Measurements from ENCODE around the gene DPEP3.

The DPEP3 gene

DNA sequence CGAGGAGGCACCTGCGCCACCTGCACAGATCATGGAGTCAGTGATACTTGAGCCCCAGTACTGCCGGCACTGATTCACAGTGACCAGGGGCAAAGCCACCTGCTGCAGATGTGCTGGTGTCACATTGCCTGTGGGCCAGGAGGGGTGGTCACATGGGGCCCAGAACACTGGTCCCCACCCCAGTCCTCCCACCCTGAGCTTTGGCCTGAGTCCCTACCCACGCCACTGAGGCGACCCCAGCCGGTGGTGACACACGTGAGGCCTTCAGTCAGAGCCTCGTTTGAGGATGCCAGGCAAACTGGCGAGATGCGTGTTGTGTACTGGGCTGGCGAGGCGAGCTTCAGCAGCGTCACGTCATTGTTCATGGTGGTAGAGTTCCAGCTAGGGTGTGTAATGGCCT lies 50.1 kb downstream of the DPEP3 start:
- Histone ChIP-seq H3K9me3 (ENCODE audit: control insufficient read depth, insufficient read depth, low read length) (no peaks in the 10 kb centered on the region), H3K36me3 (ENCODE audit: control insufficient read depth, insufficient read depth, low read length) (peaks cover 4% of the 10 kb centered on the region; the same call in 1 of the 2 replicates), H3K27me3 (ENCODE audit: control insufficient read depth, insufficient read depth, low read length) (no peaks in the 10 kb centered on the region), H3K4me3 (ENCODE audit: low read length) (no peak overlapping the region), H3K4me1 (ENCODE audit: control insufficient read depth, insufficient read depth, low read length) (peaks cover 3% of the 10 kb centered on the region), H3K27ac (ENCODE audit: low read length) (no peak overlapping the region)
- DNase-seq (ENCODE audit: low read depth, low spot score), result no peak
- no CpG with 5 or more reads among the region's 14 CpGs for WGBS (ENCODE audit: insufficient coverage, insufficient read length)

DNA sequence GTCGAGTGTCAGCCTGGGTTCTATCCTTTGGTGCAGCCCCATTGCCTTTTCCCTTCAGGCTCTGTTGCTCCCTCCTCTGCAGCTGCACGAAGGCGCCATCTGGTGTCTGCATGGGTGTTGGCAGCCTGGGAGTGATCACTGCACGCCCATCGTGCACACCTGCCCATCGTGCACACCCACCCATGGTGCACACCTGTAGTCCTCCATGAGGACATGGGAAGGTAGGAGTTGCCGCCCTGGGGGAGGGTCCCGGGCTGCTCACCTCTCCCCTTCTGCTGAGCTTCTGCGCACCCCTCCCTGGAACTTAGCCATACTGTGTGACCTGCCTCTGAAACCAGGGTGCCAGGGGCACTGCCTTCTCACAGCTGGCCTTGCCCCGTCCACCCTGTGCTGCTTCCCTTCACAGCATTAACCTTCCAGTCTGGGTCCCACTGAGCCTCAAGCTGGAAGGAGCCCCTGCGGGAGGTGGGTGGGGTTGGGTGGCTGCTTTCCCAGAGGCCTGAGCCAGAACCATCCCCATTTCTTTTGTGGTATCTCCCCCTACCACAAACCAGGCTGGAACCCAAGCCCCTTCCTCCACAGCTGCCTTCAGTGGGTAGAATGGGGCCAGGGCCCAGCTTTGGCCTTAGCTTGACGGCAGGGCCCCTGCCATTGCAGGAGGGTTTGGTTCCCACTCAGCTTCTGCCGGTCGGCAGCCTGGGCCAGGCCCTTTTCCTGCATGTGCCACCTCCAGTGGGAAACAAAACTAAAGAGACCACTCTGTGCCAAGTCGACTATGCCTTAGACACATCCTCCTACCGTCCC lies 51.5 kb downstream of the DPEP3 start:
- DNase-seq (ENCODE audit: low read depth, low spot score), result no peak
- Histone ChIP-seq H3K27me3 (ENCODE audit: control insufficient read depth, insufficient read depth, low read length) (no peaks in the 10 kb centered on the region), H3K36me3 (ENCODE audit: control insufficient read depth, insufficient read depth, low read length) (peaks cover 4% of the 10 kb centered on the region; the same call in 1 of the 2 replicates), H3K4me1 (ENCODE audit: control insufficient read depth, insufficient read depth, low read length) (no peaks in the 10 kb centered on the region; the same call in 1 of the 2 replicates), H3K4me3 (ENCODE audit: low read length) (no peak overlapping the region), H3K9me3 (ENCODE audit: control insufficient read depth, insufficient read depth, low read length) (no peaks in the 10 kb centered on the region), H3K27ac (ENCODE audit: low read length) (no peak overlapping the region)
- no CpG with 5 or more reads among the region's 16 CpGs for WGBS (ENCODE audit: insufficient coverage, insufficient read length)

GRCh38 chr16:67928147-67928546 lies 52.2 kb downstream of the DPEP3 start:
- H3K27me3 ChIP-seq (ENCODE audit: control insufficient read depth, insufficient read depth, low read length), result no peaks in the 10 kb centered on the region
- no peak overlapping the region for H3K27ac ChIP-seq (ENCODE audit: low read length)
- no peak overlapping the region for H3K4me3 ChIP-seq (ENCODE audit: low read length)
- H3K36me3 ChIP-seq (ENCODE audit: control insufficient read depth, insufficient read depth, low read length), result peaks cover 4% of the 10 kb centered on the region; the same call in 1 of the 2 replicates
- DNase-seq (ENCODE audit: low read depth, low spot score), result no peak
- no peaks in the 10 kb centered on the region; the same call in 1 of the 2 replicates for H3K4me1 ChIP-seq (ENCODE audit: control insufficient read depth, insufficient read depth, low read length)
- H3K9me3 ChIP-seq (ENCODE audit: control insufficient read depth, insufficient read depth, low read length), result no peaks in the 10 kb centered on the region
- WGBS (ENCODE audit: insufficient coverage, insufficient read length), result no CpG with 5 or more reads among the region's 7 CpGs

DNA sequence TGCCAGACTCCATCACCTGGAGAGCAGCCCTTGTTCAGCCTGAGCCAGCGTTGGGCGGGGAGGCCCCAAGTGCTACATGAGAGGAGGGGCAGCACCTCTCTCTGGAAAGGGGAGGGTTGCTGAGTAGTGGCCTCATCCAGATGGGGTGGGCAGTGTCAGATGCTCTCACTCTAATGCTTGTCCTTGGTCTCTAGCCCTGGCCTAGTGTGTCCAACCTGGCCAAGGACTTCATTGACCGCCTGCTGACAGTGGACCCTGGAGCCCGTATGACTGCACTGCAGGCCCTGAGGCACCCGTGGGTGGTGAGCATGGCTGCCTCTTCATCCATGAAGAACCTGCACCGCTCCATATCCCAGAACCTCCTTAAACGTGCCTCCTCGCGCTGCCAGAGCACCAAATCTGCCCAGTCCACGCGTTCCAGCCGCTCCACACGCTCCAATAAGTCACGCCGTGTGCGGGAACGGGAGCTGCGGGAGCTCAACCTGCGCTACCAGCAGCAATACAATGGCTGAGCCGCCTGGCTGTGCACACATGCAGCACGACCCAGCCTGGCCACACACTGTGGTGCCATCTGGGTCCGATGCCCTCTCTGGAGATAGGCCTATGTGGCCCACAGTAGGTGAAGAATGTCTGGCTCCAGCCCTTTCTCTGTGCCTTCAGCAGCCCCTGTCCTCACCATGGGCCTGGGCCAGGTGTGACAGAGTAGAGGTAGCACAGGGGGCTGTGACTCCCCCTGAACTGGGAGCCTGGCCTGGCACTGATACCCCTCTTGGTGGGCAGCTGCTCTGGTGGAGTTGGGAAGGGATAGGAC lies 53.0 kb downstream of the DPEP3 start:
- no peaks in the 10 kb centered on the region for H3K9me3 ChIP-seq (ENCODE audit: control insufficient read depth, insufficient read depth, low read length)
- H3K4me1 ChIP-seq (ENCODE audit: control insufficient read depth, insufficient read depth, low read length), result no peaks in the 10 kb centered on the region; the same call in 1 of the 2 replicates
- no peaks in the 10 kb centered on the region for H3K27me3 ChIP-seq (ENCODE audit: control insufficient read depth, insufficient read depth, low read length)
- no peak for DNase-seq (ENCODE audit: low read depth, low spot score)
- WGBS (ENCODE audit: insufficient coverage, insufficient read length), result no CpG with 5 or more reads among the region's 22 CpGs
- H3K4me3 ChIP-seq (ENCODE audit: low read length), result no peak overlapping the region
- no peak overlapping the region for H3K27ac ChIP-seq (ENCODE audit: low read length)
- H3K36me3 ChIP-seq (ENCODE audit: control insufficient read depth, insufficient read depth, low read length), result peaks cover 4% of the 10 kb centered on the region; the same call in 1 of the 2 replicates

DNA sequence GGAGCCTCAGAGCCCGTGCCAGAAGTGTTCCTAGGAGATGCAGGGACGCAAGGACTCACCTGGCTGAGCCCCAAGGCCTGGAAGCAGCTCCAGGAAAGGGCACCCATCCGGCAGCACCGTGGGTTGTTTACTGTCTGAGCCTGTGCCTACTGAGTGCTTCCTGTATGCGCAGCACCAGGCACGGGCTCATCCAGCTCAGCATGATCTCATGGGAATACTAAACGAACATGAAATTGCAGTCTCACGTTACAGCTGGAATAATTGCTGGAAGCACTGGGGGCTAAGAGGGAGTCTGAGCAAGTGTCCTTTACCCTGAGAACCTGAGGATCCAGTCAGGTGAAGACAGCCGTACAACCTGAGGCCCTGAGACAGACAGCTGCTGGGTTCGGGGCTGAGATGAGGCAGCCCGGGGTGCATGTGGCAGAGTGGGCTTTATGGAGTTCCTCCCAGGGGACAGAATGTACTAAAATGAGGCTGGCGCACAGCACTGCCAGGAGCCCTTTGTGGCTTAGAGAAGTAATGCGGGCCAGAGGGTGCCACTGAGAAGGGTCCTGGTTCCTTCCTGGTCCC lies 54.0 kb downstream of the DPEP3 start:
- WGBS (ENCODE audit: insufficient coverage, insufficient read length), result no CpG with 5 or more reads among the region's 13 CpGs
- Histone ChIP-seq H3K36me3 (ENCODE audit: control insufficient read depth, insufficient read depth, low read length) (peaks cover 4% of the 10 kb centered on the region; the same call in 1 of the 2 replicates), H3K27me3 (ENCODE audit: control insufficient read depth, insufficient read depth, low read length) (no peaks in the 10 kb centered on the region), H3K9me3 (ENCODE audit: control insufficient read depth, insufficient read depth, low read length) (no peaks in the 10 kb centered on the region), H3K4me1 (ENCODE audit: control insufficient read depth, insufficient read depth, low read length) (no peaks in the 10 kb centered on the region; the same call in 1 of the 2 replicates), H3K4me3 (ENCODE audit: low read length) (no peak overlapping the region), H3K27ac (ENCODE audit: low read length) (no peak overlapping the region)
- no peak for DNase-seq (ENCODE audit: low read depth, low spot score)

Measured in iPS DF 6.9 (cell line).